Right renal pelvis (tissue), 4 donors: ENCODE measurements around the gene ABHD16B. TPM values are rescaled to one million over a fixed set of nuclear protein-coding genes. Genes with fewer than 3 reads are reported as not detected.
A peak's percentile ranks its signal among the peaks of the same experiment; 100 is the strongest.

Source experiments
- DNase-seq, 4 donors: peaks; one replicate each; pipeline ENCODE4 v3.0.0-alpha.2; 2013; ENCODE audit warnings: low read depth in 4 of 4, low spot score in 3 of 4, missing footprints in 1 of 4
- polyA plus RNA-seq, 4 donors: library from polyadenylated mRNA; unstranded; fragments of 120-200 nt; gene quantifications; one replicate each; pipeline ENCODE4 v1.2.1, GENCODE V29; 2013; ENCODE audit not compliant: insufficient read length in 4 of 4

The ABHD16B gene
- polyA plus RNA-seq, 4 donors = not detected

DNA sequence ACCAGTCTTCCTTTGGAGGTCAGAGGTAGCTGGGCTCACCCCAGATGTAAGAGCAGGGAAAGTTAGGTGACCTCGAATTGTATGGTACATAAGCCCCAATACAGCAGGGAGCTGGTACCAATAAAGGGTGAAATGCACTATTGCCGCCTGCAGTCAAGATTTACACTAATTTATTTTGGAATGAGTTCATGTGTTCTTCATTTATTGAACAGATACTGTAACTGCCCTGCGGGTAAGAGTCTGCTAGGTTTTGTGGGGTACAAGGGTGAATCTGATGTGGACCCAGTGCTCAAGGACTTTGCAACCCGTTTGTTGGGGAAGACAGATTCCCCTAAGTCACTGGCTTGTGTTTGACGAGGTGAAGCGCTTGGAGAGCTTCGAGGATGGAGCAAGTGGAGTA, 31.1 kb downstream of the ABHD16B start:
- no peak for DNase-seq

DNA sequence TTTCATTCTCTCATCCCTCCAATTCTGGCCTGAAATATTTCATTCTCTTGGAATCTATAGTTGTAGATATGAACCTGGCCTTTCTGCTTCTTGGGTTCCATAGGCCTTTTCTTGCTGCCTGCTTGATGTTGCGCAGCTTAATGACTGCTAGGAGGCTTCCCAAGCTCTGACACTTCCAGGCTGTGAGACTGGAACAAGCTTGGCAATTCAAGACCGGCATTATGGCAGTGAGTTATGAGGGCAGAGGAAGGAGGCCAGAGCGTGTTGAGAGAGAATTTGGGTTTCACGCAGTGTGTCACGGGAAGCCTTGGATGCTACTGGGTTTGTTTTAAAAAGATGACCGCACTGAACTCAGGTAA, 32.7 kb downstream of the ABHD16B start:
- DNase-seq = no peak

DNA sequence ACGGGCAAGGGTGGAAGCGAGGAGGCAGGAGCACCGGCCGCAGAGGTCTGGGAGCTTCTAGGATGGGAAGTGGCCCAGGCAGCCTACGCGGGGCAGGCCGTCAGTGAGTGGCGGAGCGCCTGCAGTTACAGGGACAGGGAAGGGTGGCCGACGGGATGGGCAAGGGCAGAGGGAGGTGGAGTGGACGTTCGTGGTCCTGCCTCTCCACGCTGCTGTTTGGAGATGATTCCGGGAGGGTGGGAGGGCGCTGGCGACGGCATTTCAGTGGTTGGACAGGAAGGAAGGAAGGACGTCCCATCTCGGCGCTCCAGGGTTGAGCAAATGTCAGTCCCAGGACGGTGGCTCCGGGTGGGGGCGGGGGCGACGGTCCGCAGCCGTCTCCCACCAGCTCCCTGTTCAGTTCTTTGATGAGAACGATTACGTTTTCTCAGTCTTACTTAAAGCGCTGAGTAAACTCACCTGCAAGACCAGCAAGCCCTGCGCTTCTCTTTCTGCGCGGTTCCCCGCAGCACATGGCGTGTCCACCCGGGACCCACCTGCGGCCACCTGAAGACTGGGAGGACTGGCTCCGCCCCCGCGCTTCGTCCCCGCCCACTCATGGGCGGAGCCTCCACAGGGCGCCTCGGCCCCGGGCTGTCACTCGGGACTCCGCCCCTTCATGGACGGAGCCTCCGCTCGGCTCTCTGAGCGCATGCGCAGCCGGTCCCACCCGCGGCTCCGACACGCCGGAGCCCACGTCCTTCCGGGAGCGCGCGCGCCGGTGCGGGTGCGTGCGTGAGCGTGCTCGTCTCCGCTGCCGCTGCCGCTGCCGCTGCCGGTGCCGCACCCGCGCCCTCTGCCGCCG, 33.3 kb downstream of the ABHD16B start, which contains the start of gene DNAJC5:
Gene DNAJC5, plus strand, starts transcription at position 769 of the 844 bp plus-strand sequence. CDS start 33,220 bp downstream, outside the sequence.
- DNase-seq = peak; percentile 83 to 87 (median 86)

DNA sequence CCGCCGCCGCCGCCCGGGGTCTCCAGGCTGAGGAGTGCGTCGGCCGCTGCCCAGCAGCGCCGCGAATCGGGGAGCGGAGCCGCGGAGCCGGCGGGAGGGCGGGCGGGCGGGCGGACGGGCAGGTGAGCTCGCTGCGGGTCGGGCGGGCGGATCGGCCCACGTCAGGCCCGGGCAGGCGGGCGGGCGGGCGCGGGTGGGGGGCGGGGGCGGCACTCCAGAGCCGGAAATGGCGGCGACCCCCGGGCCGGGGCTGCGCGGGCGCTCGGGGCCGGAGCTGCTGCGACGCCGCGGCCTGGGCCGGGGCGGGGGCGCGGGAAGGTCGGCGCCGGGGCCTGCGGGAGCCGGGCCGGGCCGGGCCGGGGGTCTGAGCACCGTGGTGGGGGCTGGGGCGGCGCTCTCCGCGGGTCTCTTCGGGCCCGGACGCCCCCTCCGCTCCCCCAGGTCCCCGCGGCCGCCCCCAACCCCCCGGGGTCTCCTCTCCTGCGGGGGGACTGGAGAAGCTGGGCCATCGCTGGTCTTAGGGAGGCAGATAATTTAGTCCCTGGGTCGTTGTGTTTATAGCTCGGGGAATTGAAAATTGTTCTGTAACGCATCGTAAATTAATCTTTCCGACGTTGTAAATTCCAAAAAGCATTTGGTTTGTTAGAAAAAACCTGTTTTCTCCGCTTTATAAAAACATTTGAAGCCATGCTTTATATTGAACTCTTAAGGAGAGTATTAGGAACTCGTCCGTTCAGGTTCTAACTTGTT, 34.1 kb downstream of the ABHD16B start:
- no peak for DNase-seq

DNA sequence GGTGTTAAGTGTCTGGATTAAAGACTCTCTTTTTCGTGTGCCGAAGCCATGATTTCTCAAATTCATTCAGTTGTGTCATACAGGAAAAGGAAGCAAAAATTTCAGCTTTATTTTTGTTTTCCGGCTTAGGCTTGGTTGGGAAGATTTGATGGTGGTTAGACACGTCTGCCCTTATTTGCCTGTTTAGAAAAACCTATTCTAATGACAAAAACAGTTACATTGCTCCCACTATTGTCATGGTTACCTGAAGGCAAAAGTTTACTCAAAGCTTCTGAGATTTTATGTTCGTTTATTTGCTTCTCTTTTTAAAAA, 34.6 kb downstream of the ABHD16B start:
- DNase-seq = no peak

DNA sequence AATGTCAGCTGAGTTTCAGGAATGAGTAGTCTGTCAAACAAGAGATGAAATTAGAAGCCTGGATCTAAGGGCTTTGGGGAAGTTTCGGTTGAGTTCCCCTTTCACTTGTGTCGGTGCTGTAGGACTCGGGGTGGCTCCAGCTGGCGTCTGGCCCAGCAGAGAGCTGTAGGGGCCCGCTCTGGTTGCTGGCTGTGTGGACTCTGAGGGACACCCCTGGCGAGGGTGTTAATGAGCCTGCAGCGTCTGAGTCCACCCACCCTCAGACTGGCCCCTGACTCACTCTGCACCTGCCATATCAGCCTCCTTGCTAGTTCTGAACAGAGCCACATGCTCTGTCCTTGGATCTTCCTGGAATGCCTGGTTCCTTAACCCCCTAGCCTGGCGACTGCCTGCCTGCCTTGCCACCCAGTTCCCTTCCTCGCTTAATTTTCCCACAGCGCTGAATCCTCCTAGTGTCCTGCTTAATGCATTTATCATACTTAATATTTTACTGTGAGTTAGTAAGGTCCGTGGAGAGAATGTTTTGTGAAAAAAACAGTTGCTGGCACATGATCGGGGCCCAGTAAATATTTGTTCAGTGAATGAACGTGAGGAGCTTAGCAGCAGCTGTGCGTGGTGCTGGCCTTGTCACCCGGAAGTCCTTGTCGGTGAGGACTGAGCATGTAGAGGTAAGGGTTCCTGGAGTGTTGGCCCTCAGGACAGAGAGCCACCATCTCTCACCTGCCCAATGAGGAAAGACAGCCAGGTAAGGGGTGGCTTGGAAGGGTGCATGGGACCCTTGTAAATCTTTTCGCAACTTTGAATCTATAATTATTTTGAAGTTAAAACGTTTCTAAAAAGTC, 35.2 kb downstream of the ABHD16B start:
- no peak for DNase-seq

DNA sequence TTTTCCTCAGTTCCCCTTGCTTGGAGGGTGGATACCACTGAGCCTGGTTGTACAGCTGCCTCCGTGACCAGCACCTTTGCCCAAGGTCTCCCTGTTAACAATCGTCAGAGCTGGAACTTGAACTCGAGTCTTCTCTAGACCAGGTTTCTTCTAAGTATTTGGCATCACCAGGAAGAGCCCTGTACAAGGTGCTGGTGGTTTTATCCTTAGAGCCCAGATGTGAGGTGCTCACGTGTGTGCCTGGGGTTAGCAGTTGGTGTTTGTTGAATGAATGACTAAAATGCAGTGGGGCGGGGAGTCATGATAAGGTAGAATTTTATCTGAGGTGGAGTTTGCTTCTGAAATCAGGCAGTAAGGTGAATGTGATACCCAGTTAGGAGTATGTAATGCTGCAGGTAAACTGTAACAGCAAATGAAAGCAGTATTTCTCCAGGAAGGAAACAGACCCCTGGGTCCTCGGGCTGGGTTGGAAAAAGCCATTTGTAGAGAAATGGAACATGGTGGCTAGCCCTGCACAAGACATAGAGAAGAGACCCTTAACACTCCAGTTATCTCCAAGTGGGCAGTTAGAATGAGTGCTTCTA, 36.8 kb downstream of the ABHD16B start:
- DNase-seq = no peak

DNA sequence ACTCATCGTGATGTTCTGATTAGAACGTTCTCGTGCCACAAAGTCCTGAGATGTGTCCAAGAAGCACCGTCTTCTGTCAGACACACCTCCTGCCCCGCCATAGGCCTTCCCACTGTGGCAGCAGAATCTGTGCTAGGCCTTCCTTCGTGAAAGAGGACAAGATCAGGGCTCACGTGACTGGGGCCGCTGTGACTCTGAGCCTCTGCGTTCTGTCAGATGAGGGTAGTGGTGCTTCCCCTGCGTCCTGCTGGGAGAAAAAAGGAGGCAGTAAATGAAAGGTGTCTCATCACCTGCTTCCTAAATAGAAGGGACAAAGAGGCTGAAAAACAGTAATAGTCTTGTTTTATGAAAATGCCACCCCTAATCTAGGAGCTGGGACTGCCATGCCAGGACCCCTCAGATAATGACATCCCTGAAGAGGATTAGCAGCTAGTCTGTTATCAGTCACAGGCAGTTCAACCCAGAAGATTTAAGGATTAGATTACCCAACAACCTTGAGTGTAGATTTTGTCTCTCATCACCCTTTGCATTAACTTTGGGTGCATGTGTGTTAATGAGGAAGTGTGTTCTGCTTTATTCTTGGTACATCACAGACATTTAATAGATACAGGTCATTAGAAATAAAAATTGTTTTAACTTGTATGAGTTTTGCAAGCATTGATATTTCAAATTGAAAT, 37.7 kb downstream of the ABHD16B start:
- no peak for DNase-seq

DNA sequence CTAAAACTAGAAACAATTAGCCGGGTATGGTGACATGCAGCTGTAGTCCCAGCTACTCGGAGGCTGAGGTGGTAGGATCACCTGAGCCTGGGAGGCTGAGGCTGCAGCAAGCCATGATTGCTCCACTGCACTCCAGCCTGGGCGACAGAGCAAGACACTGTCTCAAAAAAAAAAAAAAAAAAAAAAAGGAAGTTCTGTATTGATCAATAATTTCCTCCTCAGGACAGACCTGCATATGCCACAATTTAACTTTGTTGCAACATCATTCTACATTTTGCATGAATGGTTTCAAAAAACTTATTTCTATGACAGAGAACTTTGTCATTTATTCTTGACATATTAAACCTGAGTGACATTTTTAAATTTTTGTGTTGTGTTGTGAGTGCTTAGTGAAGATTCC, 39.1 kb downstream of the ABHD16B start:
- no peak for DNase-seq

DNA sequence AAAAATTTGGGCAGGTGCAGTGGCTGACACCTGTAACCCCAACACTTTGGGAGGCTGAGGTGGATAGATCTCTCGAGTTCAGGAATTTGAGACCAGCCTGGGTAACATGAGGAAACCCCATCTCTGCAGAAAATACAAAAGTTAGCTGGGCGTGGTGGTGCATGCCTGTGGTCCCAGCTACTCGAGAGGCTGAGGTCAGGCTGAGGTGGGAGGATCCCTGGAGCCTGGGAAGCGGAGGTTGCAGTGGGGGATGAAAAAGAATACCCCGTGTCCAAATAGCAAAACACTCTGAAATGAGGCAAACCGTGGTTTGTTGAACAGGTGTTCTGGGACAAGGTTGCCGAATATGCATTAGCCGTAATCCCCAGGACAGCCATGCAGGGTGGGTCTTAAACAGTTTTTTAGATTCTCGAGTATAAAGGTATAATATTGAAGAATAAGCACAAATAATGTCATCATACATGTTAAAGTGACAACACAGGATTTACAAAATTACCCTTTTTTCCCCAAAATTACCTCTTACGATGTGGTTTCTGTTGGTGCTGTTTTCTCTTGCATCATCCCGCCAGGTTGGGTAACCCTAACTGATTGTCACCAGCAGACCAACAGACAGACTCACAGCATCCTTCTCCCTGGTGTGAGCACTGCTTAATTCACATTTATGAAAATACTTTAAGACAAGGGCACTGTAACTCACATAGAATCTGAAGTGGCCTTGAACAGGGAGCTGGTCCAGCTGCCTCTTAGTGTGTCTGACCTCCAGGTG, 42.7 kb downstream of the ABHD16B start:
- DNase-seq = no peak

DNA sequence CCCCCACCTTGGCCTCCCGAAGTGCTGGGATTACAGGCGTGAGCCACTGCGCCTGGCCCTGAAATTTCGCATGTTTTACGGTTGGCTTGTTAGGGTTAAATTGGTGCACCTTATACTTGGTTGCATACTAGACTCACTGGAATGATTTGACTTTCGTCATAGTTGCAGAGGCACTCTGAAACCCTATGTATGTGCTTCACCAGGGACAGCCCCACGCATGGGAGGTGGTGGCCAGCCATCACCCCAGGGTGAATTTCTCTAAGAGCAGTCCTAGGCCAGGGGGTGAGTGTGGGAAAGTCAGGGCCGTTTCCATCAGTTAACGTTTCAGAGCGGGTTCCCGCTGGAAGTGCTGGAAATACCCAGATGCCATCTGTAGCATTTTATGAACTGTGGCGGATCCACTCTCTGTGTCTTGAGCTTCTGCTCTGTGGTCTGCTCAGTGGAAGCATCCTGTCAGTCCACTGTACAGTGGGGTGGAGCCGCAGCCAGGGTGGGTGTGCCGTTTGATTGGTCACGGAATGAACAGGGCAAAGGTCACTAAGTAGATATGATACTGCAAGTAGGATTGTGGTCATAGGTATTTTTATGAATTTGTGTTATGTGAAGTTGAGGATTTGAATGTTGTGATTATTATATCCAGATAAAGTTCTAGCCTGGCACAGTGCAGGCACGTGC, 46.8 kb downstream of the ABHD16B start:
- no peak for DNase-seq

DNA sequence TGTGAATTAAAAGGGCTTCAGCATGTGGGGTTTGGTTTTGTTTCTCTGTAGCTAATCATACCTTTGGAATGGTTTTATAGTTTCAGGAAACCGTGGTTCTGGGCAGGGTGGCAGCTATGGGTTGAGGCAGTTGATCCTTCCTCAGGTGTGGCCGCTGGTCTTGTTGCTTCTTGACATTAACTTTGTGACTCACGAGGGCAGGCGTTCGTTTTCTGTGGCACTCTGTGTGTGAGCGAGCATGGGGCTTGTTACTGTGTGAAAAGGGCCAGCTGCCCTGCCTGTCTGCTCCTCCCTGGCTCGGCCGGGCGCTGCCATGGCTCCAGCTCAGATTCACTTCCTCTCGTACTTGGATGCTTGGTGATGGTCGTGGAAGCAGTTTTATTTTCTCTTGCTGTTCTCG, 49.9 kb downstream of the ABHD16B start:
- DNase-seq = no peak

Other genes starting within 250 kb of the ABHD16B start
- 10 to 100 TPM in 3 of 4 donors, 1 to 10 TPM in 1; 9.4 to 12.7 (median 10.7) TPM for gene GMEB2, start 234.4 kb upstream of the ABHD16B start, polyA plus RNA-seq
- gene STMN3, start 208.1 kb upstream of the ABHD16B start, polyA plus RNA-seq = 10 to 100 TPM; 23.5 to 39.7 (median 29.3) TPM
- 10 to 100 TPM; 15.8 to 18.2 (median 17.6) TPM for gene RTEL1, start 203.2 kb upstream of the ABHD16B start, polyA plus RNA-seq
- 1 to 10 TPM; 1.1 to 2.7 (median 1.6) TPM for gene TNFRSF6B, start 164.8 kb upstream of the ABHD16B start, polyA plus RNA-seq
- gene ARFRP1, start 153.5 kb upstream of the ABHD16B start, polyA plus RNA-seq = 10 to 100 TPM; 29.9 to 41.3 (median 34.4) TPM
- gene ZGPAT, start 153.5 kb upstream of the ABHD16B start, polyA plus RNA-seq = 10 to 100 TPM; 15.2 to 24.6 (median 18.0) TPM
- gene LIME1, start 124.8 kb upstream of the ABHD16B start, polyA plus RNA-seq = 10 to 100 TPM in 1 of 4 donors, 1 to 10 TPM in 3; 4.6 to 13.6 (median 7.3) TPM
- gene SLC2A4RG, start 121.7 kb upstream of the ABHD16B start, polyA plus RNA-seq = 100 to 1,000 TPM in 1 of 4 donors, 10 to 100 TPM in 3; 75.7 to 142 (median 80.1) TPM
- 10 to 100 TPM; 16.7 to 20.1 (median 18.0) TPM for gene ZBTB46, start 30.2 kb upstream of the ABHD16B start, polyA plus RNA-seq
- 10 to 100 TPM; 84.8 to 91.5 (median 87.1) TPM for gene TPD52L2, start 3.8 kb downstream of the ABHD16B start, polyA plus RNA-seq
- 10 to 100 TPM; 28.3 to 34.5 (median 31.1) TPM for gene DNAJC5, start 33.6 kb downstream of the ABHD16B start, polyA plus RNA-seq
- gene UCKL1, start 94.9 kb downstream of the ABHD16B start, polyA plus RNA-seq = 10 to 100 TPM; 37.8 to 53.6 (median 45.0) TPM
- 10 to 100 TPM; 24.9 to 31.9 (median 26.1) TPM for gene ZNF512B, start 108.4 kb downstream of the ABHD16B start, polyA plus RNA-seq
- gene SAMD10, start 118.1 kb downstream of the ABHD16B start, polyA plus RNA-seq = 10 to 100 TPM in 1 of 4 donors, 1 to 10 TPM in 3; 7.2 to 10.2 (median 8.3) TPM
- gene PRPF6, start 119.6 kb downstream of the ABHD16B start, polyA plus RNA-seq = 10 to 100 TPM; 81.8 to 92.3 (median 84.5) TPM
- gene C20orf204, start 174.7 kb downstream of the ABHD16B start, polyA plus RNA-seq = 1 to 10 TPM in 1 of 4 donors, under 1 TPM in 3; 0.62 to 1.1 (median 0.75) TPM
- gene SOX18, start 188.1 kb downstream of the ABHD16B start, polyA plus RNA-seq = 10 to 100 TPM in 3 of 4 donors, 1 to 10 TPM in 1; 9.3 to 19.7 (median 10.9) TPM
- 10 to 100 TPM; 77.9 to 99.7 (median 81.5) TPM for gene TCEA2, start 201.7 kb downstream of the ABHD16B start, polyA plus RNA-seq
- gene RGS19, start 218.0 kb downstream of the ABHD16B start, polyA plus RNA-seq = 1 to 10 TPM; 5.0 to 7.9 (median 5.6) TPM
- 1 to 10 TPM in 3 of 4 donors, under 1 TPM in 1; 0.80 to 1.3 (median 1.2) TPM for gene OPRL1, start 218.6 kb downstream of the ABHD16B start, polyA plus RNA-seq
- under 1 TPM in 1 of 4 donors, not detected in 3; 0.22 TPM for gene LKAAEAR1, start 222.9 kb downstream of the ABHD16B start, polyA plus RNA-seq
- not detected for gene NPBWR2, start 246.1 kb downstream of the ABHD16B start, polyA plus RNA-seq